ENCODE results near the gene YIPF2.
A peak's percentile ranks its signal among the peaks of the same experiment; 100 is the strongest.
"Not testable (repeated sequence)": the region's sequence is repeated elsewhere in the genome, so short reads cannot be mapped to it uniquely, and the experiment has no call there.

Gene YIPF2

GRCh38 chr19:10908380-10908960 is 20.0 kb downstream of the YIPF2 start:
- DNase-seq, result no peak

- DNase-seq, result no peak
Observed at GRCh38 chr19:10907925-10908324, 20.5 kb downstream of the YIPF2 start.

- DNase-seq, result no peak
Observed at GRCh38 chr19:10899151-10899653, 29.2 kb downstream of the YIPF2 start.

GRCh38 chr19:10898633-10899032 is 29.8 kb downstream of the YIPF2 start:
- no peak for DNase-seq

GRCh38 chr19:10896851-10897526 is 31.4 kb downstream of the YIPF2 start:
- DNase-seq, result peak; percentile 69

GRCh38 chr19:10895920-10896319 is 32.5 kb downstream of the YIPF2 start:
- DNase-seq, result no peak

GRCh38 chr19:10895363-10895762 is 33.1 kb downstream of the YIPF2 start:
- no peak for DNase-seq

GRCh38 chr19:10894911-10895213 is 33.6 kb downstream of the YIPF2 start:
- DNase-seq, result no peak

- no peak for DNase-seq
Observed at GRCh38 chr19:10892256-10892655, 36.2 kb downstream of the YIPF2 start.

- no peak for DNase-seq
Observed at GRCh38 chr19:10891405-10892086, 36.9 kb downstream of the YIPF2 start.

- no peak for DNase-seq
Observed at GRCh38 chr19:10889880-10890279, 38.6 kb downstream of the YIPF2 start.

GRCh38 chr19:10888421-10888866 is 40.0 kb downstream of the YIPF2 start:
- no peak for DNase-seq

- no peak for DNase-seq
Observed at GRCh38 chr19:10887616-10888367, 40.6 kb downstream of the YIPF2 start.

- no peak for DNase-seq
Observed at GRCh38 chr19:10885201-10886169, 43.0 kb downstream of the YIPF2 start.

GRCh38 chr19:10884274-10884673 is 44.2 kb downstream of the YIPF2 start:
- no peak for DNase-seq

GRCh38 chr19:10882108-10882457 is 46.4 kb downstream of the YIPF2 start:
- DNase-seq, result no peak

- no peak for DNase-seq
Observed at GRCh38 chr19:10881403-10882107, 46.9 kb downstream of the YIPF2 start.

GRCh38 chr19:10878253-10878652 is 50.2 kb downstream of the YIPF2 start:
- DNase-seq, result peak; percentile 13

GRCh38 chr19:10877608-10878007 is 50.8 kb downstream of the YIPF2 start:
- DNase-seq, result not testable (repeated sequence)

- peak; percentile 94 for DNase-seq
Observed at GRCh38 chr19:10876459-10877240, 51.8 kb downstream of the YIPF2 start.

- DNase-seq, result no peak
Observed at GRCh38 chr19:10874024-10874423, 54.4 kb downstream of the YIPF2 start.
